CD4-positive, alpha-beta T cell treated with Interleukin-15 for 4 hours (primary cell): ENCODE data around the gene LIG3.
A peak's percentile ranks its signal among the peaks of the same experiment; 100 is the strongest.
"Not testable (repeated sequence)": the region's sequence is repeated elsewhere in the genome, so short reads cannot be mapped to it uniquely, and the experiment has no call there.

ENCODE experiments used
- DNase-seq: peaks from one replicate; pipeline ENCODE4 v3.0.0-alpha.2; 2020; ENCODE audit warnings: low spot score

LIG3 gene

DNA sequence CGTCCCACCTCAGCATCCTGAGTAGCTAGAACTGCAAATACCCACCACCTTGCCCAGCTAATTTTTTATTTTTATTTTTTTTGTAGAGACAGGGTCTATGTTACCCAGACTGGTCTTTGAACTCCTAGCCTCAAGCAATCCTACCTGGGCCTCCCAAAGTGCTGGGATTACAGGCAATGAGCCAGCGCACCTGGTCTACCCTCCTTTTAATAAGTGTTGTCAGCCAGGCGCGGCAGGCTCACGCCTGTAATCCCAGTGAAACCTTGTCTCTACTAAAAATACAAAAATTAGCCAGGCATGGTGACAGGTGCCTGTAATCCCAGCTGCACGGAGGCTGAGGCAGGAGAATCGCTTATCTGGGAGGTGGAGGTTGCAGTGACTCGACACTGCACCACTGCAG lies 63.9 kb downstream of the LIG3 start:
- DNase-seq, result no peak

DNA sequence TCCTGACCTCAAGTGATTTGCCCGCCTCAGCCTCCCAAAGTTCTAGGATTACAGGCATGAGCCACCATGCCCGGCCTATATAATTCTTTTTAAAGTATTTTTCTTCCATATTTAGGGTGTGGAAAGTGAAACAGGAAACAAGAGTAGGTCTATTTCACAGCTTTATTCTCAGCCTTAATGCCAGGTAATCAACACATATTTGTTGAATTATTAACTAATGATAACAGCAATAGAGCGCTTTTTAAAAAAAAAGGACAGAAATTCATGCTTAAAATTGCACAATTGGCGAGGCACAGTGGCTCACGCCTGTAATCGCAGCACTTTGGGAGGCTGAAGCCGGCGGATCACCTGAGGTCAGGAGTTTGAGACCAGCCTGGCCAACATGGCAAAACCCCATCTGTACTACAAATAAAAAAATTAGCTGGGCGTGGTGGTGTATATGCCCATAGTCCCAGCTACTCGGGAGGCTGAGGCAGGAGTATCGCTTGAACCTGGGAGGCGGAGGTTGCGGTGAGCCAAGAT lies 65.2 kb downstream of the LIG3 start:
- not testable (repeated sequence) for DNase-seq

DNA sequence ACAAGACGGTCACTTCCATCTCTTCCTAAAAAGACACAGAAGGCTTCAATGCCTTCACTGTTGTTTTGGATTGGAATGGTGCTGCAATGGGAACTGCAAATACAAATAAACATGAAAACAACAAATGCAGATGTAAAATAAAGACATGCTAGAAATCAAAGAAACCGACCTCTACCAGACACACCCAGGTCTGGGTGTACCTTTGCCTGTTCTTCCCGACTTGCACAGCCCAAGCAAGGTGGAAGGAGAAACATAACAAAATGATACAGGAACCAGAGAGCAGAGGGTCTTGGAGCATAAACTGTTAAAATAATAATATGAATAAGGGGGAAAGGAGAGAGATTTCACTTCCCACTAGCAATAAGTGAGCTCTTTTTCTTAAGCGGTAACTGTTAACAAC lies 65.9 kb downstream of the LIG3 start:
- DNase-seq, result no peak

DNA sequence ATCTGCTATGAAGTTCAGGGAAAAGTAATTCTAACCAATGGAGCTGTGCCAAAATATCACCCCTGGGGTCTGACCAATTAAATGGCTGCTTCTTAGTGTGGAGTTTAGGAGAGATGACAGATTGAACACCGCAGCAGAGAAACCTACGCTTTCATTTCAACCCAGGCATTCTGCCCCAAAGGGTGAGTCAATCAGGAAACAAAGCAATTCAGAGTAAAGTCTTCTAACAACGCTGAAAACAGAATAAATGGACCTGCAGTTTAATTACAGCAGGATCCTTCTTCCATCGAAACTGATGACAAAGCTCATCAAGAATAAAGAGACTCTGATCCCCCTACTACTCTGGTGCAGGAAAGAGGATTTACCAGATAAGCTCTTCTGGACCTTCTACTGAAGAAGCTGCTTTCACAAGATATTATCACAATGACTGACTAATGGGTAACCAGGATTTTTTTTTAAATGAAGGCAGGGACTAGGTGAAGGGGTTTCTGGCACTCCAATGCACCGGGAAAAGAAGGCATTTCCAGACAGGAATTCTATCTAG lies 66.5 kb downstream of the LIG3 start:
- peak; percentile 93 for DNase-seq

DNA sequence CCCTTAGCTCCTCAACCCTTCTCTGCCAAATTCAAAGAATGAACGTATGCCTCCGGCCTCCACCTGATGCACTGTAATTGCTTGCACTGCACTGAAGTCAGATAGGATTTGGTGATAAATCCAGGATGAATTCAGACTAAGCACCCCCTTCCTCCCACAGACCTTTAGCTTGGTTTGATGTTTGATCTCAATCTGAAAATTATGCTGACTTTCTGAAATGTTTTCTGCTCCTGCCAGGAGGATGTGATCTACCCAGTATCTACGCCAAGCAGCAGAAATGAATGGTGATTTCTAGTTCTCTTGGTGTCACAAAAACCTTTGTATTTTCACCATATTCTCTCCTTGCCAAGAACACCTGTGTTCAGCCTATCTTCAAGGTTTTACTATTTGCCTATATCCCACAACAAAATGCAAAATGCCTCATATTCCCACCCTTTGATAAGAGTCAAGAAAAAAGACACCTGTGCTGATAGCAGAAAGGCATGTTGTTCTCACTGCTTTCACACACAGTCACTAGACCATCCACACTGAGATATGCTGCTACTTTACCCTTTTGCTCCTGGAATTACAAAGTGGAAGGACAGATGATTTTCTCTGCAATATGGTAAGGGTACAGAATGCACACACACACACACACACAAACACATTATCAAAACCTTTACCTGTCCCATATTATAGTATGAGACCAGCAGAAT lies 68.5 kb downstream of the LIG3 start:
- no peak for DNase-seq

DNA sequence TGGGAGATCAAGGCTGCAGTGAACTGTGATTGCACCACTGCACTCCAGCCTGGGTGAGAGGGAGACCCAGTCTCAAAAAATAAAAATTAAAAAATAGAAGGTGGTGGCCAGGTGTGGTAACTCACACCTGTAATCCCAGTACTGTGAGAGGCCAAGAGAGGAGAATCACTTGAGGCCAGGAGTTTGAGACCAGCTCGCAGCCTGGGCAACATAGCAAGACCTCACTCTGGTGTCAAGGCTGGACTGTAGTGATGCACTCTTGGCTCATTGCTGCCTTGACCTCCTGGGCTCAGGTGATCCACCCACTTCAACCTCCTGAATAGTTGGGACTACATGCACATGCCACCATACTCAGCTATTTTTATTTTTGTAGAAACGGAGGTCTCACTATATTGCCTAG lies 69.9 kb downstream of the LIG3 start:
- DNase-seq, result no peak

DNA sequence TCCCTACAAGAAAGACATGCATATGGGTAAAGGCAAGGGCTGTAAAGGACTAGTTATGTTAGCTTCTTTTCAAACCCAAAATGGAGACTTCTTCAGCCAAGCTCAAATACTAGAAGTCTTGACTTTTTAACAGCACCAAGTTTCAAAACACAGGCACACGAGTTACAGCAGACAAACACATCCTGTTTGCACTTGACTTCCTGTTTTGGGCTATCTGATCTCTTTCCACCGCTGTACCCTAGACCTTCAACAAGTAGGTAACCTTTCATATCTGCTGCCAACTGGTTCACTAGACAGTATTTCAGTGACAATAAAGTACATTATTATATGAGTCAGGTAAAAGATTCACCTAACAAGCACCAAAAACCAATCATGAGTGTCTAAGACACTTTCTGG lies 70.9 kb downstream of the LIG3 start:
- DNase-seq, result peak; percentile 85

DNA sequence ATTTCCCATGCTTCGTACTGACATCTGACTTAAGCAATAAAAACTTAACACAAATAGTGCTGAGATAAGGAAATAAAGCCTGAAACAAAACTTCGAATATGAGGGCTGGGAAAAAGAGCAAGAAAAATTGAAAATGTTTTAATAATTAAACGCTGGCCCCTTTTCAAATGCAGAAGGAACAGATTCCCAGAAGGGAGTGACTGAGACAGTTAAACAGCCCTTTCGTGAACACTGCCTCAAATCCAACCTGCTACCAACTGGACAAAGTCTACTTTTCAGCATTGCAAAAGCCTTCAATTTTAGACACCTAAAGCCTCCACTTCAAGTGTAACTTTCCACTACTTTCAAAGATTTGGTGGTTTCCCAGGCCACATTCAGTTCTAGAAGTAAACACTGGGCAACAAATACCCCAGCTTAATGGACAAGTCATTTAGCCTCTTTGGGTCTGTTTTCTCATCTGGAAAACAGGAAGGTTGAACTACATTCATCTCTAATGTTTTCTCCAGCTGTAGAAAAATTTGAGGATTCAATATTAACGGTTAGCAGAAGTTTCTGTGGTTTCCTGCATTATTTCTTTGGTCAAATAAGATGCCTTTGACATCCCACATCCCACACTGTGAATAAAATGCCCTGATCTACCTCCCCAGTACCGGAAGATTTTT lies 71.4 kb downstream of the LIG3 start:
- DNase-seq, result peak; percentile 26

DNA sequence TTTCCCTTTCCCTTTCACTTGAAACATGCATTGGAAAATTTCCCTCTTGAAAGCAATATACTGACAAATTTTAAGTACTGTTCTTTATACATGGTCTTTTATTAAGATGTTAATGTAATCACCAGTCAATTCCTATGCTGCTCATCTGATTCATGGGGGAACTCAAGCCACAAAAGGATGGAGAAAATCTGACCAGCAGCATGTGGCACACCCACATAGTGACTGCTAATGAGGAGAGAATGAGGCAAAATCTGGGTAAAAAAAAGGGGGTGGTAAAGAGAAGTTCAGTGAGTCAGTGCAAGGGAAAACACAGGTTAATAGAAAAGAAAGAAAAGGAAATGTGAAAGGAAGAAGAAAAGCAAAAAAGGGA lies 71.9 kb downstream of the LIG3 start:
- no peak for DNase-seq

DNA sequence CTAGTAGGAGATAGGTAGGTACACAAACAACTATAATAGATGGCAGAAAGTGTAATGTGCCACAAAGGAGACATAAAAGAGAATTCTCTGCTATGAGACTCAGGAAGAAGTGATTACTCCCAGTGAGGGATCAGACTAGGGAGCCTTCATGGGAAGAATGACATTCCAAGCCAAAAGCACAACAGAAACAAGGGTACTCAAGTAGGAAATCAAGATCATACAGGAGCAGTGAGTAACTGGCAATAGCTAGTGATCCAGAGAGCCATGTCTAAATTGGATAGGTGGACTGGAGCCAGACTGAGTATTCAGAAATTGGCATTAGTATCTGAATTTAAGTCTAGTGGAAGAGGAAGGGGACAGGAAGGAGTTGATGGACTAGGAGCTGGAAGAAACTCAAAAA lies 72.5 kb downstream of the LIG3 start:
- no peak for DNase-seq

DNA sequence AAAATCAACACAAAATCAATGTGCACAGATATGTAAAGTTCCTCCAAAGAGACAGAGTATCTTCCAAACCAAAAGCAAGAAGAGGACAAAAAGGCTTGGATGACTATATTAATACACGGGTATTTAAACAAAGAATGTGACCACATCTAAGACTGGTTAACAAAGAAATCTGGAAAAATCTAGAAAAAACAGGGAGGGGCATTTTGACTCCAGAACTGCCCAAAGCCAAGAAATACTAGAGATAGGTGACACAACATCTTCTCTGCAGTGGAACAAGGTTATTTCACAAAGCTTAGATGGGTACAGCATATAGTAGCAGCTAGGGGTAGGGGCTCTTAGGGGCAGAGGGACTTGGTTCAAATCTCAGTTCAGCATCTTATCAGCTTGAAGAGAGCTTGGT lies 72.9 kb downstream of the LIG3 start:
- DNase-seq, result no peak

DNA sequence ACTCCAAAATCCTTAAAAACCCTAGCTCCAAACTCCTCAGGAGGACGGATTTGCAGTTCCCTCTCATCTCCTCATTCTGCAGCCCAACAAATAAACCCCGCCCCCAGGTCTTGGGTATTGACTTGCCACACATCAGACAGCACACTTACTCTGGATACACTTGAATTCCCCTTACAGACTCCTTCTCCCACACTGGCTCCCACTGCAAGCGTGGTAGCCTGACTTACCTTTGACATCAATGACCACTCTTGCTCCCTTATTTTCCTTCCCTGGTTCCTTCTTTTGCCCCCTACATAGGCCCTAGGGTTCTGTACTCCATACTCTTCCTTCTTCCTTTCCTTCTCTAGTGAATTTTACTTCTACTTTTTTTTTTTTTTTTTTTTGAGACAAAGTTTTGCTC lies 75.7 kb downstream of the LIG3 start:
- DNase-seq, result no peak

DNA sequence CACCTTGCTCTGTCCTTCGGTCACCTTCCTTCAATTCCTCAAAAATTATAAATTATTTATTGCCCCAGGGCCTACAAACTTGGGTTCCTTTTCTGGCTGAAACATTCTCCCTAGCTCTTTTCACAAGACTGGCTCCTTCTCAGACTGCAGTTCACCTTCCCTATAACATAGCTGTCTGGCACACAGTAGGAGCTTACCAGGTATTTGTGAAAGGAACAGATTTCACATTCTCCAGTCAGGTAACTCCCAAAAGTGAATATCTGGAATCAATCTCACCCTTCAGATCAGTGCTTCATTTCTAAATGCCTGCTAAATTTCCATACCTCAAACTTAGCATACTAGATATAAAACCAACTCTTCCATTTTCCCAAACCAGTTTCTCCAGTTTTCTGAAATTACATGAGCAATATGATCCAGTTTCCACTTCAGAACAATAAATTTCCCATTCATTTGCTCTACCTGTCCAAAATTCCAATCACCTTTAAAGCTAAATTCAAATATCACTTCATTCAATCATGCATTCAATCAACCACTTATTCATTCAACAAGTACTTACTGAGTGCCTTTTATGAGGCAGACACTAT lies 77.1 kb downstream of the LIG3 start:
- no peak for DNase-seq
